Gastrocnemius medialis (tissue), 4 donors: ENCODE measurements around the gene PIK3R6. TPM values are rescaled to one million over a fixed set of nuclear protein-coding genes. Genes with fewer than 3 reads are reported as not detected.

ENCODE experiments used
- ATAC-seq, 2 donors: fragments of 150-250 bp; one replicate each; pipeline ENCODE4 v1.9.1; 2016
- DNase-seq, 2 donors: peaks; one replicate each; pipeline ENCODE4 v3.0.0-alpha.2; 2019
- H3K27ac ChIP-seq, 4 donors: fragments of 200-600 bp; sonication (generic); 1 replicate in 1 of 4; 2 replicates in 3 of 4; pipeline ENCODE4 v1.5.1; 2016 to 2018; ENCODE audit warnings: mild to moderate bottlenecking in 2 of 4, moderate library complexity in 1 of 4
- H3K27me3 ChIP-seq, 3 donors: fragments of 200-600 bp; sonication (generic) in 2 of 3; 1 replicate in 1 of 3; 2 replicates in 2 of 3; pipeline versions ENCODE4 v1.5.1 to v1.6.0; 2016 to 2019; ENCODE audit warnings: mild to moderate bottlenecking in 1 of 3, moderate library complexity in 1 of 3
- H3K36me3 ChIP-seq, 2 donors: fragments of 200-600 bp; sonication (generic) in 1 of 2; one replicate each; pipeline ENCODE4 v1.5.1; 2017 to 2018
- H3K4me1 ChIP-seq, 2 donors: fragments of 200-600 bp; sonication (generic) in 1 of 2; one replicate each; pipeline ENCODE4 v1.5.1; 2016 to 2017; ENCODE audit warnings: mild to moderate bottlenecking in 2 of 2
- H3K4me3 ChIP-seq, 4 donors: fragments of 200-600 bp; sonication (generic) in 3 of 4; 1 replicate in 1 of 4; 2 replicates in 3 of 4; pipeline ENCODE4 v1.5.1; 2016 to 2019; ENCODE audit warnings: mild to moderate bottlenecking in 2 of 4
- H3K9me3 ChIP-seq, 3 donors: fragments of 200-600 bp; sonication (generic) in 2 of 3; 1 replicate in 1 of 3; 2 replicates in 2 of 3; pipeline ENCODE4 v1.5.1; 2016 to 2019
- CTCF ChIP-seq, 5 experiments: fragments of 450-650 bp in 3 of 5; fragments of 200-600 bp in 2 of 5; sonication (generic) in 2 of 5; IDR thresholded peaks in 4 of 5; conservative IDR thresholded peaks in 1 of 5; 1 replicate in 4 of 5; 2 replicates in 1 of 5; pipeline ENCODE4 v1.5.1; 2016 to 2019; ENCODE audit warnings: antibody characterized with exemption in 5 of 5, mild to moderate bottlenecking in 3 of 5, moderate library complexity in 3 of 5
- POLR2A ChIP-seq, 2 donors: fragments of 450-650 bp; IDR thresholded peaks; one replicate each; pipeline ENCODE4 v1.6.1; 2017; ENCODE audit warnings: antibody characterized with exemption in 2 of 2, mild to moderate bottlenecking in 2 of 2, moderate library complexity in 2 of 2
- in situ Hi-C, 4 donors: fragments of 200-750 bp; cut with MboI; loops; one replicate each; pipeline versions ENCODE4 v1.15.0 to v1.8.0; 2017; ENCODE audit warnings: low sequenced_read_pairs in 4 of 4
- intact Hi-C: fragments of 100-400 bp; cut with DNase I; formaldehyde crosslinking; loops from one replicate; pipeline ENCODE4 v1.15.1; 2023; ENCODE audit warnings: low total_unique reads
- total RNA-seq, 4 donors: library from RNA; depleted of rRNA; stranded (reverse); fragments of >200 nt; gene quantifications; one replicate each; pipeline versions ENCODE4 v1.1.0 to v1.2.3, GENCODE V29; 2016

The PIK3R6 gene
- total RNA-seq, 4 donors from 2014 or later, result 0.09 to 0.24 (median 0.16) TPM; not detected in 1

DNA sequence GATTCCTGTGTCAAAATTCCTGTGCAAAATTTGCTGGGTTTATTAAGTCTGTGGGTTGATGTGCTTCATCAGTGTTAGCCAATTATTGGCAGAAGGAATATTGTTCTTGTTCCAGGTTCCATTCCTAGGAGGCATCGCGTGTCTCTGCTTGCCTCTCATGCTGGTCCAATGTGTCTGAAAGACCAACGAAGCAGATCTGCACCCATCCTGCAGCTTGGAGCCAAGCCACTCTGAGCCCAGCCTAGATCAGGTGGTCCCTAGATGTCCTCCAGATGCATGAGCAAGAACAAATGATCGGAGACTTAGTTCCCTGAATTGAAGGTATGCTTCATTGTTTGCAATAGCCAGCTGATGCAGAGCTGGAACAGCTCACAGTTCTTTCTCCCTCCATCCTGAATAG, 10.5 kb upstream of the PIK3R6 start:
- TF ChIP-seq CTCF (IDR thresholded peaks at IDR 0.05 in 4 of 5, conservative IDR thresholded peaks at IDR 0.05 in 1 of 5) (no peak), POLR2A (IDR thresholded peaks at IDR 0.05) (no peak)
- in situ Hi-C loops, result no loop called here

DNA sequence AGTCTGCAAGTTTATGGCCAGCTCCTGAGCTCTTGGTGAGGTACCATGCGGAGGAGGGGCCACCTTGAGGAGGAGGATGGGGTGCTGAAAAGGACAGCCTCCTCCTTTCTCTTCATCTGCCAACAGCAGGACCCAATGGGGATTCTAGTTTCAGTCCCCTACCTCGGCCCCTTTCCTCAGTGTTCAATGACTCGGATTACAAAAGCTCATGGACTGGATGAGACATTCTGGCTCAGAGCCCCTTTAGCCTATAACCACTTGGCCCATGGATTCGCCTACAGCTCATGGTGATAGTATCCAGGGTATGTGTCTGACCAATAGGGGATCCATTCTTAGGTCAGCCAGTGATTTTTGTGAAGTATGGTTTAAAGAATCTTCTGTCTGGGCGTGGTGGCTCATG, 8.5 kb upstream of the PIK3R6 start:
- ATAC-seq (no peak), DNase-seq (no peak)
- intact Hi-C loops, result no loop called here
- no peaks in the 10 kb centered on the region for H3K9me3 ChIP-seq
- no peaks in the 10 kb centered on the region for H3K36me3 ChIP-seq
- no peak overlapping the region for H3K27ac ChIP-seq
- in situ Hi-C loops, result no loop called here
- no peaks in the 10 kb centered on the region for H3K27me3 ChIP-seq
- H3K4me3 ChIP-seq, result no peak overlapping the region
- TF ChIP-seq POLR2A (IDR thresholded peaks at IDR 0.05) (no peak), CTCF (IDR thresholded peaks at IDR 0.05 in 4 of 5, conservative IDR thresholded peaks at IDR 0.05 in 1 of 5) (no peak)
- H3K4me1 ChIP-seq, result no peaks in the 10 kb centered on the region

More for the DNA sequence above, 10.5 kb upstream of the PIK3R6 start:
- Histone ChIP-seq H3K36me3 (no peaks in the 10 kb centered on the region), H3K9me3 (no peaks in the 10 kb centered on the region), H3K4me3 (no peak overlapping the region), H3K27ac (no peak overlapping the region), H3K27me3 (no peaks in the 10 kb centered on the region), H3K4me1 (no peaks in the 10 kb centered on the region)
- intact Hi-C loops, result no loop called here
- ATAC-seq, result no peak
- no peak for DNase-seq

GRCh38 chr17:8875436-8875835, 8.0 kb upstream of the PIK3R6 start:
- DNase-seq (no peak), ATAC-seq (no peak)
- intact Hi-C loops, result no loop called here
- no peak overlapping the region for H3K27ac ChIP-seq
- no peaks in the 10 kb centered on the region for H3K36me3 ChIP-seq
- no peak for TF ChIP-seq CTCF (IDR thresholded peaks at IDR 0.05 in 4 of 5, conservative IDR thresholded peaks at IDR 0.05 in 1 of 5)
- TF ChIP-seq POLR2A (IDR thresholded peaks at IDR 0.05), result no peak
- no peaks in the 10 kb centered on the region for H3K4me1 ChIP-seq
- H3K27me3 ChIP-seq, result no peaks in the 10 kb centered on the region
- H3K4me3 ChIP-seq, result no peak overlapping the region
- in situ Hi-C loops, result no loop called here
- no peaks in the 10 kb centered on the region for H3K9me3 ChIP-seq

DNA sequence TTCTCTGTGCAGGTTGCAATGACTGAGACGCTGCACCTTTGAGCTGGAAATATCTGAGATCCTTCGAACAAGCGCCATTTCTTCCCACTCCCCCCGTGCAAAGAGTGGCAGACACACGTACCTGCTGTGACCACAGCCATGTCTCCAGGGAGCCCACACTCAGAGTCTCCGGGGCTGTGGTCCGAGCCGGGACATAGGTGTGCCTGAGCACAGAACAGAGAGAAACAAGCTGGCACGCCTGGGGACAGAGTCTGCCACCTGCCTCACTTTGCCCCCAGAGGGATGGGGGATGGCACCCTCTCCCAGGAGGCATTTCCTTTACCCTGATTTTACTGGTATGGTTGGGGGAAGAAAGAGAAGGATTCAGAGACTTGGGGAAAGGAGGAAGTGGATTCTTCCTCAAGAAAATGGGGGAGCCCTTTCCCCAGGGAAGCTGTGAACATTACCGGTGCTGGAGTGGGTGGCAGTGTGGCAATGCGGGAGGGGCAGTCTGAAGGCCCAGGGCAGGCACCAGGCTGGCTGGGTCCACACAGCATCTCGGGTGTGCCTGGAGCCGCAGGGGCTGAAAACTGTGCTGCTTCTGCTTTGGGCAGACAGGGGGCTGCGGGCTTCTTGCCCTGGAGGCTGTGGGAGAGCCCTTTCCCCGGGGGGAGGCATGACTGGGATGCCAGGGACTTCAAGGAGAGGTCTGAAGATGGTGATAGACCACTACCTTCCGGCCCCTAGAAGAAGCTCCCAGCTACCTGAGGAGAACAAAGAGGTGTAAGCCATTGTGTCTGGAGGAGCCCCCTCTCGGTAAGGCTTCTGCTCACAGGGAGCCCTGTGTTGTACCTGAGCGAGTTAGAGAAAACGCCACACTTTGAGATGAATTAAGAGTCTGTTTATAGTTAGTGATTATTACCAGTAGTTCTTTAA, 6.6 kb upstream of the PIK3R6 start:
- in situ Hi-C loops, result no loop called here
- Histone ChIP-seq H3K4me1 (no peaks in the 10 kb centered on the region), H3K4me3 (no peak overlapping the region), H3K36me3 (no peaks in the 10 kb centered on the region), H3K27me3 (no peaks in the 10 kb centered on the region), H3K27ac (no peak overlapping the region), H3K9me3 (no peaks in the 10 kb centered on the region)
- intact Hi-C loops, result no loop called here
- TF ChIP-seq CTCF (IDR thresholded peaks at IDR 0.05 in 4 of 5, conservative IDR thresholded peaks at IDR 0.05 in 1 of 5) (no peak), POLR2A (IDR thresholded peaks at IDR 0.05) (no peak)
- DNase-seq, result no peak
- no peak for ATAC-seq
